K562 (cell line): ENCODE measurements around the gene CCDC90B. TPM values are rescaled to one million over a fixed set of nuclear protein-coding genes. Genes with fewer than 3 reads are reported as not detected.

Experiments
- BCL6 ChIP-seq: fragments of 250-450 bp; sonication (Bioruptor Pico); IDR thresholded peaks from 2 replicates; pipeline ENCODE4 v1.4.0; 2020
- CTCF ChIP-seq, 3 experiments: IDR thresholded peaks in 2 of 3; conservative IDR thresholded peaks in 1 of 3; 2 replicates each; pipeline ENCODE4 v1.5.1; 2011 to 2012; ENCODE audit warnings: low read length in 3 of 3, mild to moderate bottlenecking in 3 of 3, control low read depth in 2 of 3, improper control_type of control experiment in 1 of 3, inconsistent platforms in 1 of 3, low read depth in 1 of 3, mixed read lengths in 1 of 3, moderate library complexity in 1 of 3; ENCODE audit not compliant: insufficient read depth in 2 of 3
- GATAD2B ChIP-seq: fragments of 450-650 bp; IDR thresholded peaks from 2 replicates; pipeline ENCODE4 v1.6.1; 2017; ENCODE audit warnings: mild to moderate bottlenecking, borderline replicate concordance
- HDAC3 ChIP-seq: fragments of 450-650 bp; IDR thresholded peaks from 2 replicates; pipeline ENCODE4 v1.6.1; 2018; ENCODE audit warnings: borderline replicate concordance, mild to moderate bottlenecking, moderate library complexity; ENCODE audit not compliant: partially characterized antibody
- HMGXB4 ChIP-seq: sonication (generic); formaldehyde crosslinking; IDR thresholded peaks from 2 replicates; pipeline ENCODE4 v1.8.1; 2023; ENCODE audit warnings: mild to moderate bottlenecking, missing genetic modification reagents
- HNRNPK ChIP-seq: fragments of 200-400 bp; formaldehyde crosslinking; IDR thresholded peaks from one replicate; pipeline ENCODE4 v1.6.1; 2018; ENCODE audit warnings: mild to moderate bottlenecking, low read depth, low read length; ENCODE audit not compliant: poor library complexity, severe bottlenecking
- MEF2D ChIP-seq: conservative IDR thresholded peaks from 2 replicates; pipeline ENCODE4 v1.6.1; 2016; ENCODE audit warnings: low read depth, missing genetic modification characterization, missing compliant biosample characterization
- POLR2AphosphoS5 ChIP-seq: IDR thresholded peaks from 2 replicates; pipeline ENCODE4 v1.6.1; 2011; ENCODE audit warnings: mild to moderate bottlenecking, low read depth, low read length, moderate library complexity; ENCODE audit not compliant: control insufficient read depth, insufficient read depth
- TRIM28 ChIP-seq: fragments of 450-650 bp; IDR thresholded peaks from 2 replicates; pipeline ENCODE4 v1.6.1; 2017
- ZBTB7A ChIP-seq: IDR thresholded peaks from 2 replicates; pipeline ENCODE4 v1.6.1; 2011; ENCODE audit warnings: low read depth, mild to moderate bottlenecking, low read length, moderate library complexity, borderline replicate concordance; ENCODE audit not compliant: control insufficient read depth
- ZMIZ1 ChIP-seq, 2 experiments: fragments of 150-350 bp in 1 of 2; IDR thresholded peaks; 2 replicates each; pipeline ENCODE4 v1.6.1; 2012 to 2016; ENCODE audit warnings: low read depth in 2 of 2, low read length in 2 of 2, mild to moderate bottlenecking in 1 of 2, moderate library complexity in 1 of 2
- ZNF174 ChIP-seq: fragments of 250-450 bp; sonication (Bioruptor Pico); IDR thresholded peaks from 2 replicates; pipeline ENCODE4 v1.4.0; 2020; ENCODE audit warnings: mild to moderate bottlenecking
- ZNF184 ChIP-seq: sonication (generic); formaldehyde crosslinking; IDR thresholded peaks from 2 replicates; pipeline ENCODE4 v1.5.0; 2020; ENCODE audit warnings: missing genetic modification reagents
- ZNF512 ChIP-seq: IDR thresholded peaks from 2 replicates; pipeline ENCODE4 v1.6.1; 2016; ENCODE audit warnings: missing genetic modification characterization, missing compliant biosample characterization
- ZNF785 ChIP-seq: fragments of 250-450 bp; sonication (Bioruptor Pico); IDR thresholded peaks from 2 replicates; pipeline ENCODE4 v1.4.0; 2020; ENCODE audit warnings: mild to moderate bottlenecking
- polyA plus RNA-seq, 8 experiments: library from polyadenylated mRNA; depleted of rRNA in 4 of 8; stranded (reverse) in 5 of 8; unstranded in 3 of 8; fragments of >200 nt; fragmentation: Nextera tagmentation in 2 of 8; fragmentation: Illumina TruSeq in 1 of 8; extraction: Ambion mirVana in 2 of 8; extraction: Trizol in 1 of 8; gene quantifications; 2 replicates each; pipeline versions ENCODE4 v1.2.1 to v1.2.3, GENCODE V29; 2011 to 2014; ENCODE audit warnings: inconsistent platforms in 1 of 8, missing spikeins in 1 of 8
- total RNA-seq, 7 experiments: library from RNA; depleted of rRNA in 6 of 7; stranded (reverse); fragments of >200 nt in 6 of 7; fragmentation: Illumina TruSeq in 2 of 7; extraction: Trizol in 2 of 7; gene quantifications; 2 replicates each; pipeline versions ENCODE4 v1.2.1 to v1.2.3, GENCODE V29; 2011 to 2021; ENCODE audit warnings: low replicate concordance in 1 of 7

The CCDC90B gene
- total and polyA plus RNA-seq, 9 of the 15 experiments (the other 6 are each of a cell fraction or from before 2014, with no cell fraction given): 26.6 to 63.6 (median 51.8) TPM

GRCh38 chr11:83285771-83286528, at the start of gene CCDC90B (continued):
- TF ChIP-seq POLR2AphosphoS5 (peak; percentile 87), BCL6 (CRISPR knock-in tag) (peak; percentile 82), GATAD2B (no peak), ZNF174 (CRISPR knock-in tag) (no peak), ZNF512 (no peak), HMGXB4 (CRISPR knock-in tag) (no peak; the same call in 1 of the 2 replicates), ZMIZ1 (IDR thresholded peaks at IDR 0.05; ENCODE audit: low read depth in 2 of 2, low read length in 2 of 2) (peak in 1 of 2 experiments; percentile 62; a peak in 1 of 4 replicates), ZNF785 (CRISPR knock-in tag) (no peak), TRIM28 (no peak), ZBTB7A (peak; percentile 72; the same call in 1 of the 2 replicates), MEF2D (tag) (peak; percentile 70; the same call in 1 of the 2 replicates), HDAC3 (no peak), CTCF (IDR thresholded peaks at IDR 0.05 in 2 of 3, conservative IDR thresholded peaks at IDR 0.05 in 1 of 3; ENCODE audit: insufficient read depth in 2 of 3, low read depth in 1 of 3, low read length in 3 of 3) (peak; percentile 22 to 69 (median 64); a peak in 5 of 6 replicates), ZNF184 (no peak), HNRNPK (no peak)
